ENCODE results near the gene KIF18A.

DNA sequence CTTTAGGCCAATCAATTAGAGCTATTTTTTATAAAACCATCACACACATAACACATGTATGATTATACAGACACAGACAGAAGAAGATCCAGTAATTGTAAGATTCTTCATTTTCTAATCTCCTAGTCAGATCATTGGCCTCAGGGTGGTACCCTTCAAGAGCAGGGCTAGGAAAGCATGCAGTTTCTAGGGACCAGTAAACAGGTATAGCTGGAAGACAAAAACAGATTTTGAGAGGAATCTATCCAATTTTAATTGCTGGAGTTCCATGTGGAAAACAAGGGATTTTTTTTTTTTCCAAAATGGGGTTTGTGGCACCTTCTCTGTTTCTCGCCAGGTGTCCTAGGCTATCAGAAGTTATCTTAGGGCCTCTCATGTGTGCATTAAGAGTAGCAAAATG is 29.9 kb upstream of the KIF18A start:
- TF ChIP-seq, protein P1, sequence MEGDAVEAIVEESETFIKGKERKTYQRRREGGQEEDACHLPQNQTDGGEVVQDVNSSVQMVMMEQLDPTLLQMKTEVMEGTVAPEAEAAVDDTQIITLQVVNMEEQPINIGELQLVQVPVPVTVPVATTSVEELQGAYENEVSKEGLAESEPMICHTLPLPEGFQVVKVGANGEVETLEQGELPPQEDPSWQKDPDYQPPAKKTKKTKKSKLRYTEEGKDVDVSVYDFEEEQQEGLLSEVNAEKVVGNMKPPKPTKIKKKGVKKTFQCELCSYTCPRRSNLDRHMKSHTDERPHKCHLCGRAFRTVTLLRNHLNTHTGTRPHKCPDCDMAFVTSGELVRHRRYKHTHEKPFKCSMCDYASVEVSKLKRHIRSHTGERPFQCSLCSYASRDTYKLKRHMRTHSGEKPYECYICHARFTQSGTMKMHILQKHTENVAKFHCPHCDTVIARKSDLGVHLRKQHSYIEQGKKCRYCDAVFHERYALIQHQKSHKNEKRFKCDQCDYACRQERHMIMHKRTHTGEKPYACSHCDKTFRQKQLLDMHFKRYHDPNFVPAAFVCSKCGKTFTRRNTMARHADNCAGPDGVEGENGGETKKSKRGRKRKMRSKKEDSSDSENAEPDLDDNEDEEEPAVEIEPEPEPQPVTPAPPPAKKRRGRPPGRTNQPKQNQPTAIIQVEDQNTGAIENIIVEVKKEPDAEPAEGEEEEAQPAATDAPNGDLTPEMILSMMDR (IDR thresholded peaks at IDR 0.05; ENCODE audit: insufficient read depth, low read length) = no peak
- no peak for TF ChIP-seq POLR2AphosphoS5 (IDR thresholded peaks at IDR 0.05; ENCODE audit: low read depth)
- TF ChIP-seq, protein P2, sequence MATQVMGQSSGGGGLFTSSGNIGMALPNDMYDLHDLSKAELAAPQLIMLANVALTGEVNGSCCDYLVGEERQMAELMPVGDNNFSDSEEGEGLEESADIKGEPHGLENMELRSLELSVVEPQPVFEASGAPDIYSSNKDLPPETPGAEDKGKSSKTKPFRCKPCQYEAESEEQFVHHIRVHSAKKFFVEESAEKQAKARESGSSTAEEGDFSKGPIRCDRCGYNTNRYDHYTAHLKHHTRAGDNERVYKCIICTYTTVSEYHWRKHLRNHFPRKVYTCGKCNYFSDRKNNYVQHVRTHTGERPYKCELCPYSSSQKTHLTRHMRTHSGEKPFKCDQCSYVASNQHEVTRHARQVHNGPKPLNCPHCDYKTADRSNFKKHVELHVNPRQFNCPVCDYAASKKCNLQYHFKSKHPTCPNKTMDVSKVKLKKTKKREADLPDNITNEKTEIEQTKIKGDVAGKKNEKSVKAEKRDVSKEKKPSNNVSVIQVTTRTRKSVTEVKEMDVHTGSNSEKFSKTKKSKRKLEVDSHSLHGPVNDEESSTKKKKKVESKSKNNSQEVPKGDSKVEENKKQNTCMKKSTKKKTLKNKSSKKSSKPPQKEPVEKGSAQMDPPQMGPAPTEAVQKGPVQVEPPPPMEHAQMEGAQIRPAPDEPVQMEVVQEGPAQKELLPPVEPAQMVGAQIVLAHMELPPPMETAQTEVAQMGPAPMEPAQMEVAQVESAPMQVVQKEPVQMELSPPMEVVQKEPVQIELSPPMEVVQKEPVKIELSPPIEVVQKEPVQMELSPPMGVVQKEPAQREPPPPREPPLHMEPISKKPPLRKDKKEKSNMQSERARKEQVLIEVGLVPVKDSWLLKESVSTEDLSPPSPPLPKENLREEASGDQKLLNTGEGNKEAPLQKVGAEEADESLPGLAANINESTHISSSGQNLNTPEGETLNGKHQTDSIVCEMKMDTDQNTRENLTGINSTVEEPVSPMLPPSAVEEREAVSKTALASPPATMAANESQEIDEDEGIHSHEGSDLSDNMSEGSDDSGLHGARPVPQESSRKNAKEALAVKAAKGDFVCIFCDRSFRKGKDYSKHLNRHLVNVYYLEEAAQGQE (IDR thresholded peaks at IDR 0.05; ENCODE audit: insufficient replicate concordance, low read depth) = no peak
- no peak for TF ChIP-seq GABPA (IDR thresholded peaks at IDR 0.05; ENCODE audit: low read depth)
